Panc1 (cell line): ENCODE measurements around the gene SLFN5. TPM values are rescaled to one million over a fixed set of nuclear protein-coding genes. Genes with fewer than 3 reads are reported as not detected.
"Not testable (repeated sequence)": the region's sequence is repeated elsewhere in the genome, so short reads cannot be mapped to it uniquely, and the experiment has no call there.

Source experiments
- ATAC-seq: fragments of 200-7000 bp; cut with Tn5 transposase; 2 replicates; pipeline ENCODE4 v1.9.1; 2020; ENCODE audit warnings: mild to moderate bottlenecking, moderate library complexity
- BruUV-seq: library from RNA; stranded (reverse); fragments of 400-500 nt; replicated peaks from 2 replicates; lab custom pipeline; 2021; lab: Mats Ljungman, UMichigan
- CTCF ChIA-PET: fragments of 300-600 bp; sonication (Branson Sonifier 250); formaldehyde crosslinking; loops from one replicate; lab custom pipeline; 2022; ENCODE audit warnings: antibody characterized with exemption; lab: Charles Lee
- POLR2A ChIA-PET: fragments of 300-600 bp; sonication (Branson Sonifier 250); formaldehyde crosslinking; loops from one replicate; lab custom pipeline; 2022; ENCODE audit warnings: antibody characterized with exemption; lab: Charles Lee
- DNase-seq: peaks from one replicate; pipeline ENCODE4 v3.0.0-alpha.2; 2010; ENCODE audit warnings: low read depth, low spot score
- H3K27ac ChIP-seq: 2 replicates; pipeline ENCODE4 v1.5.1; 2011; ENCODE audit warnings: mild to moderate bottlenecking, low read length, inconsistent platforms
- H3K27me3 ChIP-seq: fragments of 200-500 bp; sonication (Bioruptor generic); 2 replicates; pipeline ENCODE4 v1.6.0; 2014; ENCODE audit warnings: low read length, inconsistent platforms; ENCODE audit not compliant: control insufficient read depth, insufficient read depth
- H3K36me3 ChIP-seq: fragments of 200-500 bp; sonication (Bioruptor generic); 2 replicates; pipeline ENCODE4 v1.5.1; 2014; ENCODE audit warnings: inconsistent platforms, mild to moderate bottlenecking, low read length, moderate library complexity; ENCODE audit not compliant: control insufficient read depth, insufficient read depth
- H3K4me1 ChIP-seq: 2 replicates; pipeline ENCODE4 v1.5.1; 2011; ENCODE audit warnings: inconsistent platforms, mild to moderate bottlenecking, low read length, moderate library complexity; ENCODE audit not compliant: control insufficient read depth, insufficient read depth
- H3K4me3 ChIP-seq, 2 experiments: 2 replicates each; pipeline ENCODE4 v1.5.1; 2011 to 2012; ENCODE audit warnings: low read depth in 2 of 2, low read length in 2 of 2, mild to moderate bottlenecking in 2 of 2, inconsistent platforms in 1 of 2, moderate library complexity in 1 of 2
- H3K9me3 ChIP-seq: fragments of 200-500 bp; sonication (Bioruptor generic); 2 replicates; pipeline ENCODE4 v1.5.1; 2014; ENCODE audit warnings: low read depth, mild to moderate bottlenecking, inconsistent platforms, low read length, moderate library complexity; ENCODE audit not compliant: control insufficient read depth, insufficient read depth
- CTCF ChIP-seq: fragments of 450-650 bp; IDR thresholded peaks from 2 replicates; pipeline ENCODE4 v1.5.1; 2017; ENCODE audit warnings: mild to moderate bottlenecking
- POLR2AphosphoS5 ChIP-seq: IDR thresholded peaks from 2 replicates; pipeline ENCODE4 v1.6.1; 2012; ENCODE audit warnings: mild to moderate bottlenecking, low read depth, low read length, moderate library complexity
- REST ChIP-seq, 2 experiments: IDR thresholded peaks; 2 replicates each; pipeline ENCODE4 v1.6.1; 2011 to 2012; ENCODE audit warnings: low read depth in 2 of 2, control low read depth in 1 of 2, low read length in 1 of 2, mild to moderate bottlenecking in 1 of 2, moderate library complexity in 1 of 2; ENCODE audit not compliant: insufficient read depth in 1 of 2
- SIN3A ChIP-seq: IDR thresholded peaks from 2 replicates; pipeline ENCODE4 v1.6.1; 2012; ENCODE audit warnings: low read depth, mild to moderate bottlenecking, low read length, moderate library complexity, borderline replicate concordance; ENCODE audit not compliant: insufficient read depth
- TCF7L2 ChIP-seq: IDR thresholded peaks from 2 replicates; pipeline ENCODE4 v1.6.1; 2011; ENCODE audit warnings: mild to moderate bottlenecking, low read depth, low read length, inconsistent platforms
- in situ Hi-C: cut with HindIII; loops from 2 replicates; pipeline ENCODE4 v1.10.0; 2016; ENCODE audit warnings: low sequenced_read_pairs, low pct_unique_long_range_greater_than_20kb
- intact Hi-C: fragments of 100-400 bp; cut with micrococcal nuclease; formaldehyde crosslinking; loops from one replicate; pipeline ENCODE4 v1.10.0; 2022; ENCODE audit not compliant: unreplicated experiment
- total RNA-seq: library from RNA; stranded (reverse); gene quantifications from one replicate; pipeline ENCODE4 v1.2.1, GENCODE V29; 2021; ENCODE audit not compliant: unreplicated experiment

SLFN5 gene
- total RNA-seq, 1 experiment from 2014 or later: 5.4 TPM

DNA sequence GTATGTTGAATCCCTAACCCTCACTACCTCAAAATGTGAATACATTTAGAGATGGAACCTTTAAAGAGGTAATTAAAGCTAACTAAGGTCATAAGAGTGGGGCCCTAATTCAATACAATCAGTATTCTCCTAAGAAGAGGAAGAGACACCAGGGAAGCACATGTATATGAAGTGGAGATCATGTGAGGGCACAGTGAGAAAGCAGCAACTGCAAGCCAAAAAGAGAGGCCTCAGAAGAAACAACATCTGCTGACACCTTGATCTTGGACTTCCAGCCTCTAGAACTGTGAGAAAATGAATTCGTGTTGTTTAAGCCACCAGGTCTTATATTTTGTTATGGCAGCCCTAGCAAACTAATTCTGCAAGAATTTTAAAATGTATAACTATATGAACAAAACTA, 13.2 kb upstream of the SLFN5 start:
- Histone ChIP-seq H3K9me3 (no peaks in the 10 kb centered on the region), H3K27me3 (no peaks in the 10 kb centered on the region), H3K4me3 (no peak overlapping the region), H3K27ac (no peak overlapping the region), H3K4me1 (no peaks in the 10 kb centered on the region), H3K36me3 (no peaks in the 10 kb centered on the region)
- no peak for TF ChIP-seq POLR2AphosphoS5
- no peak for TF ChIP-seq TCF7L2
- TF ChIP-seq REST (IDR thresholded peaks at IDR 0.05; ENCODE audit: insufficient read depth in 1 of 2, low read depth in 2 of 2, low read length in 1 of 2): no peak
- TF ChIP-seq CTCF: no peak
- TF ChIP-seq SIN3A: no peak
- BruUV-seq: no TSS peak
- ChIA-PET CTCF (no interaction called here), POLR2A (no interaction called here)
- ATAC-seq (no peak), DNase-seq (no peak)
- in situ Hi-C loops (no loop called here), intact Hi-C loops (no loop called here)

DNA sequence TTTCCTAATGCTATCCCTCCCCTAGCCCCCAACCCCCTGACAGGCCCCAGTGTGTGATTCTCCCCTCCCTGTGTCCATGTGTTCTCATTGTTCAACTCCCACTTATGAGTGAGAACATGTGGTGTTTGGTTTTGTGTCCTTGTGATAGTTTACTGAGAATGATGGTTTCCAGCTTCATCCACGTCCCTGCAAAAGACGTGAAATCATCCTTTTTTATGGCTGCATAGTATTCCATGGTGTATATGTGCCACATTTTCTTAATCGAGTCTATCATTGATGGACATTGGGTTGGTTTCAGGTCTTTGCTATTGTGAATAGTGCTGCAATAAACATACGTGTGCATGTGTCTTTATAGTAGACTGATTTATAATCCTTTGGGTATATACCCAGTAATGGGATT, 8.6 kb upstream of the SLFN5 start:
- intact Hi-C loops, H3K4me3 ChIP-seq, BruUV-seq, POLR2A ChIA-PET, H3K27me3 ChIP-seq, in situ Hi-C loops, CTCF ChIA-PET, H3K36me3 ChIP-seq, ATAC-seq, H3K27ac ChIP-seq, DNase-seq, H3K4me1 ChIP-seq, H3K9me3 ChIP-seq: not testable (repeated sequence)

GRCh38 chr17:35235289-35235688, 7.6 kb upstream of the SLFN5 start:
- no peak for ATAC-seq
- in situ Hi-C loops (no loop called here), intact Hi-C loops (no loop called here)
- peaks cover 4% of the 10 kb centered on the region; the same call in 1 of the 2 replicates for H3K27me3 ChIP-seq
- no peak overlapping the region for H3K27ac ChIP-seq
- H3K9me3 ChIP-seq: no peaks in the 10 kb centered on the region
- no TSS peak for BruUV-seq
- no peak for DNase-seq
- no peaks in the 10 kb centered on the region for H3K4me1 ChIP-seq
- CTCF ChIA-PET: no interaction called here
- POLR2A ChIA-PET: no interaction called here
- H3K4me3 ChIP-seq: no peak overlapping the region
- H3K36me3 ChIP-seq: no peaks in the 10 kb centered on the region
- TF ChIP-seq TCF7L2 (no peak), POLR2AphosphoS5 (no peak), CTCF (no peak), REST (IDR thresholded peaks at IDR 0.05; ENCODE audit: insufficient read depth in 1 of 2, low read depth in 2 of 2, low read length in 1 of 2) (no peak)
